Esophagus squamous epithelium (tissue), 4 donors: Measurements from ENCODE around the gene IL1A.
A peak's percentile ranks its signal among the peaks of the same experiment; 100 is the strongest.

Experiments used
- CTCF ChIP-seq, 6 experiments: fragments of 450-650 bp in 4 of 6; fragments of 200-600 bp in 2 of 6; sonication (generic) in 2 of 6; IDR thresholded peaks; one replicate each; pipeline ENCODE4 v1.5.1; 2016 to 2019; ENCODE audit warnings: antibody characterized with exemption in 6 of 6, mild to moderate bottlenecking in 4 of 6, moderate library complexity in 4 of 6
- POLR2A ChIP-seq, 4 donors: fragments of 450-650 bp; IDR thresholded peaks; one replicate each; pipeline ENCODE4 v1.6.1; 2017; ENCODE audit warnings: antibody characterized with exemption in 4 of 4, mild to moderate bottlenecking in 4 of 4, moderate library complexity in 3 of 4

GRCh38 chr2:112814278-112814677 is 30.0 kb upstream of the IL1A start:
- TF ChIP-seq POLR2A (IDR thresholded peaks at IDR 0.05) (no peak), CTCF (IDR thresholded peaks at IDR 0.05) (peak in 3 of 6 experiments; percentile 25 to 55 (median 30))
